ENCODE measurements around the gene PDXK.

- TF ChIP-seq CTCF (IDR thresholded peaks at IDR 0.05) (no peak), EZH2phosphoT487 (IDR thresholded peaks at IDR 0.05) (no peak)
Observed at GRCh38 chr21:43766734-43767497, 48.0 kb downstream of the PDXK start.
